ENCODE data around the gene MEF2A. TPM values are rescaled to one million over a fixed set of nuclear protein-coding genes. Genes with fewer than 3 reads are reported as not detected.

Gene MEF2A
- total RNA-seq, 1 experiment from 2014 or later = 21.3 TPM

DNA sequence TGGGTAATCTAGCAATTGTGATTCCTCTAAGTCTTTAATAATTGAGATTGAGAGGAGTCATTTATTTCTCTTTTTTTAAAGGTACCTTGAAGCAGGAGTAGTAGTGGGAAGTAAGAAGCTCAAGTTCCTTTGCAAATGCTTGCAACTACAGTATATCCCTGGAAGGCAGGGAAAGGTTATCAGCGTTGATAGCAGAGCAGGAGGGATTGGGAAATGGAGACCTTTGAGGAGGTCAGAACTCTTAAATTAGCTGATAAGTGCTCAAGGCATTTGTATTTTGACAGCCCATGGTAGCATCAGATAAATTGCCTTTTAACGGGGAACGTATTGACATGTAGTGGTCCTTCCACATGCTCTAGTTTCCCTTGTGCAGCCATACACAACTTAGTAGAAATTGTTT lies 47.7 kb downstream of the MEF2A start:
- H3K27ac ChIP-seq (ENCODE audit: low read length) = no peak overlapping the region
- ATAC-seq (no peak), DNase-seq (no peak)
- no peaks in the 10 kb centered on the region for H3F3A ChIP-seq (ENCODE audit: low read length, unreplicated experiment)
- no peak overlapping the region for H3K9ac ChIP-seq (ENCODE audit: low read length)
- H3K79me2 ChIP-seq (ENCODE audit: low read length) = peaks cover 61% of the 10 kb centered on the region
- TF ChIP-seq, protein P1, sequence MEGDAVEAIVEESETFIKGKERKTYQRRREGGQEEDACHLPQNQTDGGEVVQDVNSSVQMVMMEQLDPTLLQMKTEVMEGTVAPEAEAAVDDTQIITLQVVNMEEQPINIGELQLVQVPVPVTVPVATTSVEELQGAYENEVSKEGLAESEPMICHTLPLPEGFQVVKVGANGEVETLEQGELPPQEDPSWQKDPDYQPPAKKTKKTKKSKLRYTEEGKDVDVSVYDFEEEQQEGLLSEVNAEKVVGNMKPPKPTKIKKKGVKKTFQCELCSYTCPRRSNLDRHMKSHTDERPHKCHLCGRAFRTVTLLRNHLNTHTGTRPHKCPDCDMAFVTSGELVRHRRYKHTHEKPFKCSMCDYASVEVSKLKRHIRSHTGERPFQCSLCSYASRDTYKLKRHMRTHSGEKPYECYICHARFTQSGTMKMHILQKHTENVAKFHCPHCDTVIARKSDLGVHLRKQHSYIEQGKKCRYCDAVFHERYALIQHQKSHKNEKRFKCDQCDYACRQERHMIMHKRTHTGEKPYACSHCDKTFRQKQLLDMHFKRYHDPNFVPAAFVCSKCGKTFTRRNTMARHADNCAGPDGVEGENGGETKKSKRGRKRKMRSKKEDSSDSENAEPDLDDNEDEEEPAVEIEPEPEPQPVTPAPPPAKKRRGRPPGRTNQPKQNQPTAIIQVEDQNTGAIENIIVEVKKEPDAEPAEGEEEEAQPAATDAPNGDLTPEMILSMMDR (conservative IDR thresholded peaks at IDR 0.05; ENCODE audit: low read depth, low read length) = no peak
- TF ChIP-seq EZH2 (IDR thresholded peaks at IDR 0.05; ENCODE audit: low read length, unreplicated experiment) (no peak), EZH2phosphoT487 (IDR thresholded peaks at IDR 0.05; ENCODE audit: borderline replicate concordance, low read length) (no peak)
- POLR2A ChIA-PET (ENCODE audit: unreplicated experiment) = no interaction called here
- intact Hi-C loops (cut with micrococcal nuclease) = no loop called here
- H3K4me3 ChIP-seq (ENCODE audit: low read length) = no peak overlapping the region
- no peaks in the 10 kb centered on the region for H3K9me2 ChIP-seq (replicated peaks; ENCODE audit: low read length)
- no TSS peak for BruUV-seq (replicated peaks)
- no peak overlapping the region for H3K4me2 ChIP-seq (ENCODE audit: low read length)
- no peak overlapping the region for H2AFZ ChIP-seq (ENCODE audit: low read length)
- no peaks in the 10 kb centered on the region for H4K20me1 ChIP-seq (ENCODE audit: low read length)
- no peaks in the 10 kb centered on the region for H3K4me1 ChIP-seq (ENCODE audit: insufficient read depth, low read length)
- no peaks in the 10 kb centered on the region for H3K27me3 ChIP-seq (ENCODE audit: low read length)
- CTCF ChIA-PET = no interaction called here
- H3K36me3 ChIP-seq (ENCODE audit: low read depth, low read length) = no peaks in the 10 kb centered on the region
- H3K9me3 ChIP-seq (ENCODE audit: low read length) = no peaks in the 10 kb centered on the region

DNA sequence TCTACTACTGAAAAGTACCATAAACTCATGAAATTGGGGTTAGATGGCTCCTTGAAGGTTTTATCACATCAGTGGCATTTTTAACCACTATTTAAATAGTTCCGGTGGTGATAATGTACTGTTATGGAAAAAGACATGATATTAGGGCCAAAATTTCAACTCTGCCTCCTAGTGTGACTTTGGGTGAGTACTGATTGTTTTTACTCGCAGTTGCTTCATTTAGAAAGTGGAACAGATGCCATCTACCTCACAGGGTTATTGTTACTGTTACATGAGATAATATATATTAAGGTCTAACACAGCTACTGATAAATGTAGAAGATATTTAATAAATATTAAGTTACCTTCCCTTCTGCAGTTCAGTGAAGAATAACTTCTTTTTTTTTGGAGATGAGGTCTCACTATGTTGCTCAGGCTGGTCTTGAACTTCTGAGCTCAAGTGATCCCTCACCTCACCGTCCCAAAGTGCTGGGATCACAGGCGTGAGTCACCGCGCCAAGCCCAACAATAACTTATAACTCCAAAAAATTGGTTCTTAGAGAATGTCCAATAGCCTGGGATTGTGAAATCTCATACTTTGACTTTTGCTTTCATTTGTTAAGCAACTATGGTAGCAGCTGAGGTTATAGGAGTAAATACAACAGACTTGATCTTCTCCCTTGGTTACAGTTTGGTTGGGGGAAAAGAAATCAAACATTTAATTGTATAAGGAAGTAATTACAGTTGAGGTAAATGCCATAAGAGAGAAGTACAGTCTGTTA lies 48.3 kb downstream of the MEF2A start:
- no peak overlapping the region for H2AFZ ChIP-seq (ENCODE audit: low read length)
- H3K4me2 ChIP-seq (ENCODE audit: low read length) = no peak overlapping the region
- no peak overlapping the region for H3K27ac ChIP-seq (ENCODE audit: low read length)
- BruUV-seq (replicated peaks) = no TSS peak
- H3K79me2 ChIP-seq (ENCODE audit: low read length) = peaks cover 60% of the 10 kb centered on the region
- ATAC-seq = no peak
- no peaks in the 10 kb centered on the region for H3K27me3 ChIP-seq (ENCODE audit: low read length)
- H3K36me3 ChIP-seq (ENCODE audit: low read depth, low read length) = no peaks in the 10 kb centered on the region
- no peaks in the 10 kb centered on the region for H3K4me1 ChIP-seq (ENCODE audit: insufficient read depth, low read length)
- H3K9ac ChIP-seq (ENCODE audit: low read length) = no peak overlapping the region
- TF ChIP-seq EZH2 (IDR thresholded peaks at IDR 0.05; ENCODE audit: low read length, unreplicated experiment) (no peak), EZH2phosphoT487 (IDR thresholded peaks at IDR 0.05; ENCODE audit: borderline replicate concordance, low read length) (no peak)
- TF ChIP-seq, protein P1 (conservative IDR thresholded peaks at IDR 0.05; ENCODE audit: low read depth, low read length) = no peak
- intact Hi-C loops (cut with micrococcal nuclease) = no loop called here
- ChIA-PET CTCF (no interaction called here), POLR2A (ENCODE audit: unreplicated experiment) (no interaction called here)
- no peaks in the 10 kb centered on the region for H3F3A ChIP-seq (ENCODE audit: low read length, unreplicated experiment)
- no peaks in the 10 kb centered on the region for H3K9me2 ChIP-seq (replicated peaks; ENCODE audit: low read length)
- no peaks in the 10 kb centered on the region for H4K20me1 ChIP-seq (ENCODE audit: low read length)
- H3K9me3 ChIP-seq (ENCODE audit: low read length) = no peaks in the 10 kb centered on the region
- H3K4me3 ChIP-seq (ENCODE audit: low read length) = no peak overlapping the region
- no peak for DNase-seq

DNA sequence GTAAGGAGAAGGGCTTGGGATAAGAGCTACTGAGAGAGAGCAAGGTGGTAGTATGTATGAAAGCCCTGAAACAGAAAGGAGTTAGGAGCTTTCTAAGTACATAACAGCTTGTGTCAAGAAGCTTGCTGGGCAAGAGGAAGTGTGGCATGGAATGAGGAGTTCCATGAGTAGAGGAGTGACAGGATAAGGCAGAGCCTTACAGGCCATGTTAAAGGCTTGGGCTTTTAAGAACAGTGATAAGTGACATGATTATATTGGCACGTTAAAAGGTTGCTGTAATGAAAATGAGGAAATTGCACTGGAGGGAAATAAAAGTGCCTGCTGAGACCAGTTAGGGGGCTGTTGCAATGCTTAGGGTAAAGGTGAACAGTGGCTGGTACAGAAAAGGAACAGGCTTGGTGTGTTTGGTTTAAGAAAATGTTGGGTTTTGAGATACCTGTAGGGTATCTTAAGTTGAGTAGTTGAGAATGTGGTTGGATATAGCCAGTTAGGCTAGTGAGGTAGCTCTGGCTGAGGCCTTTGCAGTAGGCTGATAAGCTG lies 49.0 kb downstream of the MEF2A start:
- intact Hi-C loops (cut with micrococcal nuclease) = no loop called here
- no peak for TF ChIP-seq EZH2phosphoT487 (IDR thresholded peaks at IDR 0.05; ENCODE audit: borderline replicate concordance, low read length)
- Histone ChIP-seq H3K4me3 (ENCODE audit: low read length) (no peak overlapping the region), H3K79me2 (ENCODE audit: low read length) (peaks cover 63% of the 10 kb centered on the region), H3K9ac (ENCODE audit: low read length) (no peak overlapping the region), H3F3A (ENCODE audit: low read length, unreplicated experiment) (no peaks in the 10 kb centered on the region), H3K4me2 (ENCODE audit: low read length) (no peak overlapping the region), H3K9me2 (replicated peaks; ENCODE audit: low read length) (no peaks in the 10 kb centered on the region), H2AFZ (ENCODE audit: low read length) (no peak overlapping the region), H4K20me1 (ENCODE audit: low read length) (no peaks in the 10 kb centered on the region), H3K4me1 (ENCODE audit: insufficient read depth, low read length) (no peaks in the 10 kb centered on the region), H3K9me3 (ENCODE audit: low read length) (no peaks in the 10 kb centered on the region), H3K36me3 (ENCODE audit: low read depth, low read length) (no peaks in the 10 kb centered on the region), H3K27ac (ENCODE audit: low read length) (no peak overlapping the region), H3K27me3 (ENCODE audit: low read length) (no peaks in the 10 kb centered on the region)
- ChIA-PET CTCF (no interaction called here), POLR2A (ENCODE audit: unreplicated experiment) (no interaction called here)
- ATAC-seq = no peak
- DNase-seq = no peak
- BruUV-seq (replicated peaks) = no TSS peak
